ENCODE data around the gene SAMD4A.

The SAMD4A gene

GRCh38 chr14:54754116-54754622, 187.2 kb downstream of the SAMD4A start:
- DNase-seq (ENCODE audit: low read depth, low spot score): no peak
- no peak for TF ChIP-seq ZNF274 (IDR thresholded peaks at IDR 0.05; ENCODE audit: low read depth, low read length)
- no peak for TF ChIP-seq SUZ12 (IDR thresholded peaks at IDR 0.05; ENCODE audit: extremely low read depth, insufficient read depth, insufficient read length)
- TF ChIP-seq YY1 (IDR thresholded peaks at IDR 0.05; ENCODE audit: insufficient read depth, insufficient read length): no peak
- no peaks in the 10 kb centered on the region for H3K27me3 ChIP-seq (ENCODE audit: insufficient read depth, insufficient read length)
- no peak overlapping the region for H3K4me3 ChIP-seq (ENCODE audit: insufficient read length, low read depth)
- no peaks in the 10 kb centered on the region for H3K4me1 ChIP-seq (ENCODE audit: insufficient read depth, insufficient read length)
- peaks cover 67% of the 10 kb centered on the region for H3K36me3 ChIP-seq (ENCODE audit: insufficient read depth, insufficient read length, low read length)
- no peaks in the 10 kb centered on the region for H3K9me3 ChIP-seq (ENCODE audit: insufficient read depth, low read length)
- no peak overlapping the region for H3K9ac ChIP-seq (ENCODE audit: insufficient read length, low read depth)

GRCh38 chr14:54754623-54755386, 187.9 kb downstream of the SAMD4A start:
- TF ChIP-seq YY1 (IDR thresholded peaks at IDR 0.05; ENCODE audit: insufficient read depth, insufficient read length) (no peak), ZNF274 (IDR thresholded peaks at IDR 0.05; ENCODE audit: low read depth, low read length) (no peak), SUZ12 (IDR thresholded peaks at IDR 0.05; ENCODE audit: extremely low read depth, insufficient read depth, insufficient read length) (no peak)
- no peak overlapping the region for H3K4me3 ChIP-seq (ENCODE audit: insufficient read length, low read depth)
- H3K36me3 ChIP-seq (ENCODE audit: insufficient read depth, insufficient read length, low read length): peaks cover 65% of the 10 kb centered on the region
- H3K9ac ChIP-seq (ENCODE audit: insufficient read length, low read depth): no peak overlapping the region
- H3K27me3 ChIP-seq (ENCODE audit: insufficient read depth, insufficient read length): no peaks in the 10 kb centered on the region
- no peaks in the 10 kb centered on the region for H3K4me1 ChIP-seq (ENCODE audit: insufficient read depth, insufficient read length)
- no peaks in the 10 kb centered on the region for H3K9me3 ChIP-seq (ENCODE audit: insufficient read depth, low read length)
- no peak for DNase-seq (ENCODE audit: low read depth, low spot score)

GRCh38 chr14:54756656-54757392, 189.9 kb downstream of the SAMD4A start:
- Histone ChIP-seq H3K4me1 (ENCODE audit: insufficient read depth, insufficient read length) (no peaks in the 10 kb centered on the region), H3K36me3 (ENCODE audit: insufficient read depth, insufficient read length, low read length) (peaks cover 72% of the 10 kb centered on the region), H3K9ac (ENCODE audit: insufficient read length, low read depth) (no peak overlapping the region), H3K4me3 (ENCODE audit: insufficient read length, low read depth) (no peak overlapping the region), H3K27me3 (ENCODE audit: insufficient read depth, insufficient read length) (no peaks in the 10 kb centered on the region), H3K9me3 (ENCODE audit: insufficient read depth, low read length) (no peaks in the 10 kb centered on the region)
- TF ChIP-seq ZNF274 (IDR thresholded peaks at IDR 0.05; ENCODE audit: low read depth, low read length) (no peak), YY1 (IDR thresholded peaks at IDR 0.05; ENCODE audit: insufficient read depth, insufficient read length) (no peak), SUZ12 (IDR thresholded peaks at IDR 0.05; ENCODE audit: extremely low read depth, insufficient read depth, insufficient read length) (no peak)
- DNase-seq (ENCODE audit: low read depth, low spot score): no peak

- Histone ChIP-seq H3K9me3 (ENCODE audit: insufficient read depth, low read length) (no peaks in the 10 kb centered on the region), H3K9ac (ENCODE audit: insufficient read length, low read depth) (no peak overlapping the region)
- no peak for TF ChIP-seq SUZ12 (IDR thresholded peaks at IDR 0.05; ENCODE audit: extremely low read depth, insufficient read depth, insufficient read length)
- TF ChIP-seq YY1 (IDR thresholded peaks at IDR 0.05; ENCODE audit: insufficient read depth, insufficient read length): no peak
- TF ChIP-seq ZNF274 (IDR thresholded peaks at IDR 0.05; ENCODE audit: low read depth, low read length): no peak
Measured at GRCh38 chr14:54758041-54758440, 191.1 kb downstream of the SAMD4A start.

GRCh38 chr14:54759982-54760585, 193.2 kb downstream of the SAMD4A start:
- Histone ChIP-seq H3K27me3 (ENCODE audit: insufficient read depth, insufficient read length) (no peaks in the 10 kb centered on the region), H3K9ac (ENCODE audit: insufficient read length, low read depth) (no peak overlapping the region), H3K4me3 (ENCODE audit: insufficient read length, low read depth) (no peak overlapping the region), H3K36me3 (ENCODE audit: insufficient read depth, insufficient read length, low read length) (peaks cover 65% of the 10 kb centered on the region), H3K4me1 (ENCODE audit: insufficient read depth, insufficient read length) (no peaks in the 10 kb centered on the region), H3K9me3 (ENCODE audit: insufficient read depth, low read length) (no peaks in the 10 kb centered on the region)
- DNase-seq (ENCODE audit: low read depth, low spot score): no peak
- TF ChIP-seq SUZ12 (IDR thresholded peaks at IDR 0.05; ENCODE audit: extremely low read depth, insufficient read depth, insufficient read length) (no peak), ZNF274 (IDR thresholded peaks at IDR 0.05; ENCODE audit: low read depth, low read length) (no peak), YY1 (IDR thresholded peaks at IDR 0.05; ENCODE audit: insufficient read depth, insufficient read length) (no peak)

More at GRCh38 chr14:54758041-54758440, 191.1 kb downstream of the SAMD4A start:
- peaks cover 65% of the 10 kb centered on the region for H3K36me3 ChIP-seq (ENCODE audit: insufficient read depth, insufficient read length, low read length)
- no peak for DNase-seq (ENCODE audit: low read depth, low spot score)
- no peaks in the 10 kb centered on the region for H3K27me3 ChIP-seq (ENCODE audit: insufficient read depth, insufficient read length)
- no peak overlapping the region for H3K4me3 ChIP-seq (ENCODE audit: insufficient read length, low read depth)
- no peaks in the 10 kb centered on the region for H3K4me1 ChIP-seq (ENCODE audit: insufficient read depth, insufficient read length)

- no peaks in the 10 kb centered on the region for H3K4me1 ChIP-seq (ENCODE audit: insufficient read depth, insufficient read length)
- no peak for DNase-seq (ENCODE audit: low read depth, low spot score)
- TF ChIP-seq SUZ12 (IDR thresholded peaks at IDR 0.05; ENCODE audit: extremely low read depth, insufficient read depth, insufficient read length): no peak
- TF ChIP-seq YY1 (IDR thresholded peaks at IDR 0.05; ENCODE audit: insufficient read depth, insufficient read length): no peak
- TF ChIP-seq ZNF274 (IDR thresholded peaks at IDR 0.05; ENCODE audit: low read depth, low read length): no peak
Measured at GRCh38 chr14:54760866-54761575, 194.1 kb downstream of the SAMD4A start.

More at GRCh38 chr14:54760866-54761575, 194.1 kb downstream of the SAMD4A start:
- Histone ChIP-seq H3K9ac (ENCODE audit: insufficient read length, low read depth) (no peak overlapping the region), H3K9me3 (ENCODE audit: insufficient read depth, low read length) (no peaks in the 10 kb centered on the region), H3K4me3 (ENCODE audit: insufficient read length, low read depth) (no peak overlapping the region), H3K27me3 (ENCODE audit: insufficient read depth, insufficient read length) (no peaks in the 10 kb centered on the region), H3K36me3 (ENCODE audit: insufficient read depth, insufficient read length, low read length) (peaks cover 64% of the 10 kb centered on the region)
